Nephron (organoid): ENCODE data around the gene ANKRD13A.

ENCODE experiments used
- H3K27ac Mint-ChIP-seq, 3 experiments: 2 replicates each; pipeline ENCODE4 v1.8.0; 2020; ENCODE audit warnings: mixed read lengths in 3 of 3, mild to moderate bottlenecking in 2 of 3, moderate library complexity in 1 of 3
- H3K27me3 Mint-ChIP-seq: 2 replicates; pipeline ENCODE4 v1.8.0; 2021; ENCODE audit warnings: low read depth, mild to moderate bottlenecking, moderate library complexity, mixed read lengths
- H3K36me3 Mint-ChIP-seq: 2 replicates; pipeline ENCODE4 v1.8.0; 2020; ENCODE audit warnings: low read depth, mixed read lengths
- H3K4me1 Mint-ChIP-seq: 2 replicates; pipeline ENCODE4 v1.8.0; 2020; ENCODE audit warnings: mixed read lengths
- H3K4me3 Mint-ChIP-seq, 3 experiments: 2 replicates each; pipeline ENCODE4 v1.8.0; 2020; ENCODE audit warnings: mild to moderate bottlenecking in 3 of 3, mixed read lengths in 3 of 3, moderate library complexity in 2 of 3
- H3K9me3 Mint-ChIP-seq: 2 replicates; pipeline ENCODE4 v1.8.0; 2020; ENCODE audit warnings: mixed read lengths
- CTCF ChIP-seq, 3 experiments: fragments of 200-600 bp; sonication (generic); IDR thresholded peaks; one replicate each; pipeline ENCODE4 v1.5.0; 2021; ENCODE audit warnings: antibody characterized with exemption in 3 of 3; ENCODE audit not compliant: unreplicated experiment in 3 of 3

ANKRD13A gene

GRCh38 chr12:109998241-109998903, 858 bp upstream of the ANKRD13A start:
- Mint-ChIP-seq H3K9me3 (no peaks in the 10 kb centered on the region), H3K36me3 (no peaks in the 10 kb centered on the region), H3K27me3 (no peaks in the 10 kb centered on the region), H3K4me3 (peak overlapping the region; percentile 86 to 96 (median 90)), H3K27ac (peak overlapping the region; percentile 98 to 100 (median 99)), H3K4me1 (peaks cover 59% of the 10 kb centered on the region)
- TF ChIP-seq CTCF (IDR thresholded peaks at IDR 0.05; ENCODE audit: unreplicated experiment in 3 of 3), result no peak

DNA sequence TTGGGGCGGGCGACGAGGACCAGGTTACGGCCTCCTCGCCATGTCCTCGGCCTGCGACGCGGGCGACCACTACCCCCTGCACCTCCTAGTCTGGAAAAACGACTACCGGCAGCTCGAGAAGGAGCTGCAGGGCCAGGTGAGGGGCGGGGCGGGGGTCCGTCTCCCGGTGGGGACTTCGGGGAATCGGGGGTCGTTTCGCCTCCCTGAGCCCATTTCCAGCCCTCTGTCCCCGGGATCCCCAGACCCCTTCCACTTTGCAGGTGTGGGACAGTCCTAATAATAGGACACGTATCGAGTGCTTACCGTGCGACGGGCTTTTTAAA, 380 bp downstream of the ANKRD13A start:
- peak overlapping the region; percentile 99 to 100 (median 99) for H3K4me3 Mint-ChIP-seq
- no peak for TF ChIP-seq CTCF (IDR thresholded peaks at IDR 0.05; ENCODE audit: unreplicated experiment in 3 of 3)
- H3K27ac Mint-ChIP-seq, result peak overlapping the region; percentile 90 to 97 (median 94)
- peaks cover 47% of the 10 kb centered on the region for H3K4me1 Mint-ChIP-seq
- H3K27me3 Mint-ChIP-seq, result no peaks in the 10 kb centered on the region
- no peaks in the 10 kb centered on the region for H3K36me3 Mint-ChIP-seq
- no peaks in the 10 kb centered on the region for H3K9me3 Mint-ChIP-seq

GRCh38 chr12:109999983-110000505, 814 bp downstream of the ANKRD13A start:
- H3K9me3 Mint-ChIP-seq, result no peaks in the 10 kb centered on the region
- no peaks in the 10 kb centered on the region for H3K27me3 Mint-ChIP-seq
- H3K4me3 Mint-ChIP-seq, result peak overlapping the region; percentile 99 to 100 (median 99)
- H3K4me1 Mint-ChIP-seq, result peaks cover 42% of the 10 kb centered on the region
- H3K27ac Mint-ChIP-seq, result peak overlapping the region; percentile 90 to 97 (median 94)
- H3K36me3 Mint-ChIP-seq, result no peaks in the 10 kb centered on the region
- TF ChIP-seq CTCF (IDR thresholded peaks at IDR 0.05; ENCODE audit: unreplicated experiment in 3 of 3), result no peak

- Mint-ChIP-seq H3K27me3 (no peaks in the 10 kb centered on the region), H3K9me3 (no peaks in the 10 kb centered on the region), H3K36me3 (no peaks in the 10 kb centered on the region), H3K27ac (no peak overlapping the region), H3K4me1 (peaks cover 33% of the 10 kb centered on the region), H3K4me3 (peak overlapping the region in 2 of 3 experiments; percentile 99)
- TF ChIP-seq CTCF (IDR thresholded peaks at IDR 0.05; ENCODE audit: unreplicated experiment in 3 of 3), result no peak
These were observed 2.4 kb downstream of the ANKRD13A start for GRCh38 chr12:110001596-110001995.

DNA sequence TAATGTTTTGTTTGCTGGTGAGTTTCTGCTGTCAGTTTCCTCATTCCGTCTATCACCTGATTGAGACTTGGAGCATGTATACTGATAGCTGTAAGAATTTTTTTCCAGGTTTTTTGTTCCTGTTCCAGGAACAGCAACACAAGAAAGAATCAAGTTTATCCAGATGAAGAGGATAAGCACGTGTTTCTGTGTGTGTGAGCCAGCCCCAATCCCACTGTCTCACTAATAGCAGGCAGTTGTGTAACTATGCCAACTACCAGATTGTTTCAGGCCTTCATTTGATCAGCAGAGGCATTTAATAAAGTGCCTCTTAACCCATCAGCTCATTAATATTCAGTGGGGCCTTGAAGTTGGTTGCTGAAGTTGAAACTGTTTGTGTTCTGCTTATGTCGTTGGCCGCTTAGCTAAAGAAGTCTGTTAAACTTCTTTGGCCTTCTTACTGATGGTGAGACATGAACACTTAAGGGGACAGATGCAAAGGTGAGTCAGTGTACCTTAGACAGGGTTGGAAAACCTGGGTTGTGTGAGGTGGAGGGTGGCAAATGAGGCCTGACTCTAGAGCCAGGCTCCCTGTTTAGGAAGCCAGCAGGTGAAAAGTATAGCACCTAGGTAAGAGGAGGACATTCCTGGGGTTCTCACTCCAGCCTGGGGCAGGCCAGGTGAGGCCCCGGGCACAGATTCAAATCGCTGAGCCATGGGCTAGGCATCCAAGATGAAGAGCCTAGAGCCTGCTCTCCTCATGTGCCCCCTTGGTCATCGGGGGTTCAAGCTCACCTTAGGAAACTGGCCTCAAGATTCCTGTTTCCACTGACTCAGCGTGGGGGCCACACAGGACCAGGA, 3.7 kb downstream of the ANKRD13A start:
- no peak for TF ChIP-seq CTCF (IDR thresholded peaks at IDR 0.05; ENCODE audit: unreplicated experiment in 3 of 3)
- H3K4me1 Mint-ChIP-seq, result peaks cover 25% of the 10 kb centered on the region
- no peaks in the 10 kb centered on the region for H3K36me3 Mint-ChIP-seq
- H3K4me3 Mint-ChIP-seq, result peak overlapping the region; percentile 27 to 44 (median 30)
- no peaks in the 10 kb centered on the region for H3K9me3 Mint-ChIP-seq
- H3K27ac Mint-ChIP-seq, result peak overlapping the region in 1 of 3 experiments; percentile 3
- no peaks in the 10 kb centered on the region for H3K27me3 Mint-ChIP-seq
